Tibial nerve (tissue), 4 donors: ENCODE data around the gene PLCG1. TPM values are rescaled to one million over a fixed set of nuclear protein-coding genes. Genes with fewer than 3 reads are reported as not detected.

Experiments used
- DNase-seq, 2 donors: peaks; one replicate each; pipeline ENCODE4 v3.0.0-alpha.2; 2019; ENCODE audit warnings: low spot score in 2 of 2
- H3K27ac ChIP-seq, 4 donors: fragments of 200-600 bp; sonication (generic) in 3 of 4; one replicate each; pipeline ENCODE4 v1.5.1; 2017 to 2019; ENCODE audit warnings: mild to moderate bottlenecking in 1 of 4
- H3K27me3 ChIP-seq, 2 donors: fragments of 200-600 bp; sonication (generic) in 1 of 2; one replicate each; pipeline versions ENCODE4 v1.5.1 to v1.6.0; 2017 to 2019
- H3K36me3 ChIP-seq, 3 donors: fragments of 200-600 bp; sonication (generic); one replicate each; pipeline ENCODE4 v1.5.1; 2018 to 2019
- H3K4me1 ChIP-seq, 4 donors: fragments of 200-600 bp; sonication (generic) in 3 of 4; one replicate each; pipeline ENCODE4 v1.5.1; 2017 to 2019
- H3K4me3 ChIP-seq, 4 donors: fragments of 200-600 bp; sonication (generic) in 3 of 4; one replicate each; pipeline ENCODE4 v1.5.1; 2017 to 2019; ENCODE audit warnings: mild to moderate bottlenecking in 1 of 4, moderate library complexity in 1 of 4
- H3K9me3 ChIP-seq, 4 donors: fragments of 200-600 bp; sonication (generic) in 3 of 4; one replicate each; pipeline ENCODE4 v1.5.1; 2017 to 2019
- EP300 ChIP-seq, 2 donors: sonication (generic); formaldehyde crosslinking; IDR thresholded peaks; one replicate each; pipeline ENCODE4 v1.6.1; 2017; ENCODE audit warnings: antibody characterized with exemption in 2 of 2, mild to moderate bottlenecking in 1 of 2
- POLR2A ChIP-seq, 2 donors: fragments of 450-650 bp; IDR thresholded peaks; one replicate each; pipeline ENCODE4 v1.6.1; 2017; ENCODE audit warnings: antibody characterized with exemption in 2 of 2, mild to moderate bottlenecking in 2 of 2, moderate library complexity in 2 of 2
- WGBS, 2 donors: methylation state at CpG; one replicate each; pipeline ENCODE4 v1.1.5; 2018; 5-methylcytosine and 5-hydroxymethylcytosine counted together
- total RNA-seq, 4 donors: library from RNA; depleted of rRNA; stranded (reverse); fragments of >200 nt; gene quantifications; one replicate each; pipeline ENCODE4 v1.1.0, GENCODE V29; 2016
- TF ChIP-seq, protein P1 (sequence below), 5 experiments: fragments of 200-600 bp in 3 of 5; fragments of 450-650 bp in 2 of 5; sonication (generic) in 3 of 5; IDR thresholded peaks; one replicate each; pipeline ENCODE4 v1.5.1; 2016 to 2019; ENCODE audit warnings: antibody characterized with exemption in 5 of 5, mild to moderate bottlenecking in 3 of 5, moderate library complexity in 2 of 5

PLCG1 gene
- total RNA-seq, 4 donors from 2014 or later, result 127 to 165 (median 144) TPM

DNA sequence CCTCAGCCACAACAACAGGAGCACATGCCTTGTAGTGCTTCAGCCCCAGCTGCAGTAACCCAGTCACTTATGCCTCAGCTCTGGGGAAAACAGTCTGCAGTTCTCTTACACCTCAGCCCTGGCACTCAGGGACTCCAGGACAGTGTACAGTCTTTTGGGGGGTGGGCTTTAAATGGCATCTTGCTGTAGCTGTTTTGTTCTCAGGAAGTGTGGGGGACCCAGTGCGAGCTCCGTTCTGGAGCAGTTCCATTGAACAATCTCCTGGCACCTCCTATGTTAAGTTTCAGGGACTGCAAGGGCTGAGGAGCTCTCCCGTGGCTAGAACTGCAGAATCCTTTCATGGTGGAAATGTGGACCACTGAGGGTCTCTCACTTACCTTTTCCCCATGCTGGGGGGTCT, 55.2 kb downstream of the PLCG1 start:
- Histone ChIP-seq H3K27ac (no peak overlapping the region), H3K9me3 (peaks cover 0 to 55% (median 16%) of the 10 kb centered on the region in 4 donors), H3K4me1 (no peaks in the 10 kb centered on the region), H3K27me3 (no peaks in the 10 kb centered on the region), H3K36me3 (peaks cover 0 to 29% (median 0%) of the 10 kb centered on the region in 3 donors), H3K4me3 (no peak overlapping the region)
- DNase-seq, result no peak
- no peak for TF ChIP-seq EP300 (IDR thresholded peaks at IDR 0.05)
- TF ChIP-seq, protein P1, sequence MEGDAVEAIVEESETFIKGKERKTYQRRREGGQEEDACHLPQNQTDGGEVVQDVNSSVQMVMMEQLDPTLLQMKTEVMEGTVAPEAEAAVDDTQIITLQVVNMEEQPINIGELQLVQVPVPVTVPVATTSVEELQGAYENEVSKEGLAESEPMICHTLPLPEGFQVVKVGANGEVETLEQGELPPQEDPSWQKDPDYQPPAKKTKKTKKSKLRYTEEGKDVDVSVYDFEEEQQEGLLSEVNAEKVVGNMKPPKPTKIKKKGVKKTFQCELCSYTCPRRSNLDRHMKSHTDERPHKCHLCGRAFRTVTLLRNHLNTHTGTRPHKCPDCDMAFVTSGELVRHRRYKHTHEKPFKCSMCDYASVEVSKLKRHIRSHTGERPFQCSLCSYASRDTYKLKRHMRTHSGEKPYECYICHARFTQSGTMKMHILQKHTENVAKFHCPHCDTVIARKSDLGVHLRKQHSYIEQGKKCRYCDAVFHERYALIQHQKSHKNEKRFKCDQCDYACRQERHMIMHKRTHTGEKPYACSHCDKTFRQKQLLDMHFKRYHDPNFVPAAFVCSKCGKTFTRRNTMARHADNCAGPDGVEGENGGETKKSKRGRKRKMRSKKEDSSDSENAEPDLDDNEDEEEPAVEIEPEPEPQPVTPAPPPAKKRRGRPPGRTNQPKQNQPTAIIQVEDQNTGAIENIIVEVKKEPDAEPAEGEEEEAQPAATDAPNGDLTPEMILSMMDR (IDR thresholded peaks at IDR 0.05), result no peak
- no peak for TF ChIP-seq POLR2A (IDR thresholded peaks at IDR 0.05)
- WGBS, 2 donors, result 94 to 95% methylated on average over 3 of the region's 3 CpGs

DNA sequence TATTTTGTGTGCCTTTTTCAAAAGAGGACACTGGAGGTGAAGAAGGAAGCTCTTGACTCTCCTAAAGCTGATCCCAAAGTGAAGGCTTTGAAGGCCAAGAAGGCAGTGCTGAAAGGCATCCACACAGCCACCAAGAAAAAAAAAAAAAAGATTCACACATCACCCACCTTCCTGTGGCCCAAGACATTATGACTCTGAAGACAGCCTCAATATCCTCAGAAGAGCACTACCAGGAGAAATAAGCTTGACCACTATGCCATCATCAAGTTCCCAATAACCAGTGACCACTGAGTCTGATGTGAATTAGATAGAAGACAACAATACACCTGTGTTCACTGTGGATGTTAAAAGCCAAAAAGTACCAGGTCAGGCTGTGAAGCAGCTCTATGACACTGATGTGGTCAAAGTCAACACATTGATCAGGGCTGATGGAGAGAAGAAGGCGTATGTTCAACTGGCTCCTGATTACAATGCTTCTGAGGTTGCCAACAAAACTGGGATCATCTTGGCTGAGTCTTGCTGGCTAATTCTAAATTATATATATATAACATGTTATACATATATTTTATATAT, 59.4 kb downstream of the PLCG1 start:
- H3K4me3 ChIP-seq, result no peak overlapping the region
- peaks cover 0 to 5% (median 0%) of the 10 kb centered on the region in 4 donors for H3K4me1 ChIP-seq
- H3K36me3 ChIP-seq, result peaks cover 0 to 54% (median 0%) of the 10 kb centered on the region in 3 donors
- no peak for TF ChIP-seq POLR2A (IDR thresholded peaks at IDR 0.05)
- TF ChIP-seq EP300 (IDR thresholded peaks at IDR 0.05), result no peak
- TF ChIP-seq, protein P1 (IDR thresholded peaks at IDR 0.05), result no peak
- no peak for DNase-seq
- H3K27ac ChIP-seq, result no peak overlapping the region
- H3K9me3 ChIP-seq, result peaks cover 0 to 47% (median 12%) of the 10 kb centered on the region in 4 donors
- no peaks in the 10 kb centered on the region for H3K27me3 ChIP-seq
- 95 to 98% methylated on average over 1 of the region's 1 CpG for WGBS, 2 donors

DNA sequence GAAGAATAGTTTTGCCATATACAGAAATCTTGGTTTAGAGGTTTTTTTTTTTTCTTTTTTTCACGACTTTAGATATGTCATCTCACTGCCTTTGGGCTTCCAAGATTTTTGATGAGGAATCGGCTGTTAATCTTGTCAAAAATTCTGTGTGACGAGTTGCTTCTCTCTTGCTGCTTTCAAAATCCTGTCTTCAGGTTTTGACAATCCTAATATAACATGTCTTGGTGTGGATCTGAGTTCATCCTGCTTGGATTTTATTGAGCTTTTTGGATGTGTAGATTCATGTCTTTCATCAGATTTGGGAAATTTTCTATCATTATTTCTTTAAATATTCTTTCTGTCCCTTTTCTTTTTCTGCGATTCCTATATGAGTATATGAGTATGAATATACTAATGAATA, 61.1 kb downstream of the PLCG1 start:
- Histone ChIP-seq H3K4me1 (peaks cover 0 to 5% (median 0%) of the 10 kb centered on the region in 4 donors), H3K9me3 (peaks cover 0 to 30% (median 8%) of the 10 kb centered on the region in 4 donors), H3K27me3 (no peaks in the 10 kb centered on the region), H3K4me3 (no peak overlapping the region), H3K27ac (no peak overlapping the region), H3K36me3 (peaks cover 0 to 47% (median 0%) of the 10 kb centered on the region in 3 donors)
- TF ChIP-seq, protein P1 (IDR thresholded peaks at IDR 0.05), result no peak
- no peak for TF ChIP-seq EP300 (IDR thresholded peaks at IDR 0.05)
- TF ChIP-seq POLR2A (IDR thresholded peaks at IDR 0.05), result no peak
- no peak for DNase-seq
- WGBS, 2 donors, result 96 to 98% methylated on average over 4 of the region's 4 CpGs

DNA sequence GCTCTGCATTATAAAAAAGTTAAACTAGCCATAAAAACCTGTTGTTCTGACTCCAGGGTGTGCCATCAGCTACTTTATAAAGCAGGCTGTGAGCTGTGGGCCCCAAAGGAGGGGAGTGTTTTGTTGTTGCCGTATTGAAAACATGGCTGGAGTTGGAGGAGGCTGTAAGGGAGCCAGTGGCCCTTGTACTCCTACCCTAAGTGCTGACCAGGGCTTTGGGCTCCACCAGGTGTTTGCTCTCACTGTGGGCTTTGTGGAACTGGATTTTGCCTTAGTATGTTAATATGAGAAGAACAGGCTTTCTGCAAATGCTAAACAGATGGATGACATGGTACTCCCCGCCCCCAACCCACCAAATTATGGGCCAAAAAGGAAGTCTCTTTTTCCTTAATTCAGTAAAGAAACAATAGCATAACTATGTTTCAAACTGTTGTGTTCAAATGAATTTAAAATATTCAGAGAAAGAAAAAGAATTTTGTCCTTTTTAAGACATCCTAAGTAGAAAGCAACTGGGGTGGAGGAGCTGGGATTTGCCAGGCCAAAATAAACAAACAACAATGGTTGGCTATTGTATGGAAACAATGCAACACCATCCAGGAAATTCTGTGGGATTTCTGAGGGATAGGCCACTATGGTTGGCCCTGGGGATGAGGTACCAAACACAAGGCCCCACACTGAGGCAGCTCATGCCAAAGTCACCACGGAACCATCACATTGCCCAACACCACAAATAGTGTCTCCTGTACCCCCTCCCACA, 63.3 kb downstream of the PLCG1 start:
- no peak overlapping the region for H3K4me3 ChIP-seq
- no peaks in the 10 kb centered on the region for H3K27me3 ChIP-seq
- peaks cover 0 to 58% (median 0%) of the 10 kb centered on the region in 3 donors for H3K36me3 ChIP-seq
- no peak for TF ChIP-seq EP300 (IDR thresholded peaks at IDR 0.05)
- TF ChIP-seq POLR2A (IDR thresholded peaks at IDR 0.05), result no peak
- peaks cover 0 to 26% (median 8%) of the 10 kb centered on the region in 4 donors for H3K9me3 ChIP-seq
- peak overlapping the region in 2 of 4 donors; percentile 54 to 57 for H3K27ac ChIP-seq
- WGBS, 2 donors, result 55 to 60% methylated on average over 3 of the region's 3 CpGs
- DNase-seq, result no peak
- peaks cover 0 to 20% (median 7%) of the 10 kb centered on the region in 4 donors for H3K4me1 ChIP-seq

DNA sequence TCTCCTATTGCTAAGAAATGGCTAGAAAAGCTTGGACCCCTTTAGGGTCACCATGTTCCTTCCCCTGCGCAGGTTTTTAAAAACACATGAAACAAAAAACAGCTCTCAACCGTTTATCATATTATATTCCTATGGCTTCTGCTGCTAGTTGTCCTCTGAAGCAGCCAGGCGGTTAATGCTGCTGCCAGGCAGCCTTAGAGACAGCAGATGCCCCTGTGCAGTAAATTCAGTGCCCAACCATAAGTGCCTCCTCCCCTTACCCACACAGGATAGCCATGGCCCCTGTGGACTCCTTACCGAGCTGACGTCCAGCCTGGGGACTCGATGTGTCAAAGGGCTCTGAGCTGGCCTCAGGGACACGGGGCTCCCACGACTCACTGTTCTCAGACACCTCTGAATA, 64.4 kb downstream of the PLCG1 start:
- Histone ChIP-seq H3K4me1 (peaks cover 0 to 25% (median 12%) of the 10 kb centered on the region in 4 donors), H3K27ac (peak overlapping the region in 1 of 4 donors; percentile 54), H3K9me3 (peaks cover 0 to 26% (median 8%) of the 10 kb centered on the region in 4 donors), H3K27me3 (no peaks in the 10 kb centered on the region), H3K4me3 (no peak overlapping the region), H3K36me3 (peaks cover 0 to 58% (median 0%) of the 10 kb centered on the region in 3 donors)
- 97 to 99% methylated on average over 7 to 8 of the region's 8 CpGs for WGBS, 2 donors
- TF ChIP-seq EP300 (IDR thresholded peaks at IDR 0.05), result no peak
- TF ChIP-seq, protein P1 (IDR thresholded peaks at IDR 0.05), result no peak
- no peak for TF ChIP-seq POLR2A (IDR thresholded peaks at IDR 0.05)
- no peak for DNase-seq
